Measurements from ENCODE around the gene EDA.

- TF ChIP-seq EZH2phosphoT487 (IDR thresholded peaks at IDR 0.05; ENCODE audit: low read length) = no peak
- TF ChIP-seq CTCF (IDR thresholded peaks at IDR 0.05; ENCODE audit: low read length) = no peak
Measured at GRCh38 chrX:69605521-69605920, 10.4 kb upstream of the EDA start.
